H1 (cell line): ENCODE results near the gene TPBGL. TPM values are rescaled to one million over a fixed set of nuclear protein-coding genes. Genes with fewer than 3 reads are reported as not detected.

Source experiments
- CTCF ChIA-PET: fragments of 300-600 bp; sonication (Branson Sonifier 250); formaldehyde crosslinking; loops from one replicate; lab custom pipeline; 2021; ENCODE audit not compliant: partially characterized antibody; lab: Charles Lee
- POLR2A ChIA-PET: fragments of 300-600 bp; sonication (Branson Sonifier 250); formaldehyde crosslinking; loops from one replicate; lab custom pipeline; 2021; ENCODE audit warnings: inconsistent platforms; ENCODE audit not compliant: partially characterized antibody; lab: Charles Lee
- DNase-seq, 2 experiments: peaks; one replicate each; pipeline versions ENCODE4 v3.0.0 to v3.0.0-alpha.2; 2010 to 2022; ENCODE audit warnings: low spot score in 2 of 2, low read depth in 1 of 2, mixed read lengths in 1 of 2
- FAIRE-seq: peaks from 2 replicates; lab custom pipeline; 2011; peaks lifted over from hg19 to GRCh38; lab: Jason Lieb, UNC
- H2AFZ ChIP-seq: 2 replicates; pipeline ENCODE4 v1.8.1; 2012; ENCODE audit warnings: low read length, inconsistent platforms
- H2AK5ac ChIP-seq: 2 replicates; pipeline ENCODE4 v1.6.1; 2013; ENCODE audit warnings: low read depth, low read length
- H2BK120ac ChIP-seq: replicated peaks from 2 replicates; pipeline ENCODE3; 2013; ENCODE audit warnings: low read depth, low read length, inconsistent platforms
- H2BK12ac ChIP-seq: 2 replicates; pipeline ENCODE4 v1.6.1; 2013; ENCODE audit warnings: low read depth, low read length
- H2BK15ac ChIP-seq: 2 replicates; pipeline ENCODE4 v1.6.1; 2013; ENCODE audit warnings: low read length
- H2BK20ac ChIP-seq: 2 replicates; pipeline ENCODE4 v1.6.1; 2013; ENCODE audit warnings: low read length
- H2BK5ac ChIP-seq: 2 replicates; pipeline ENCODE4 v1.6.1; 2013; ENCODE audit warnings: low read depth, low read length
- H3K14ac ChIP-seq: 2 replicates; pipeline ENCODE4 v1.6.1; 2013; ENCODE audit warnings: inconsistent platforms; ENCODE audit not compliant: insufficient read length
- H3K18ac ChIP-seq: 2 replicates; pipeline ENCODE4 v1.6.1; 2013; ENCODE audit warnings: low read length; ENCODE audit errors: extremely low read depth
- H3K23ac ChIP-seq: 2 replicates; pipeline ENCODE4 v1.6.1; 2013; ENCODE audit warnings: inconsistent platforms; ENCODE audit not compliant: insufficient read length
- H3K23me2 ChIP-seq: 2 replicates; pipeline ENCODE4 v1.6.1; 2013; ENCODE audit warnings: low read depth, low read length
- H3K27ac ChIP-seq: 2 replicates; pipeline ENCODE4 v1.6.1; 2011; ENCODE audit warnings: low read depth, low read length, inconsistent platforms
- H3K27me3 ChIP-seq, 4 experiments: replicated peaks in 1 of 4; 1 replicate in 1 of 4; 2 replicates in 3 of 4; pipeline versions ENCODE4 v1.6.1 to v1.8.1; 2011 to 2013; ENCODE audit warnings: low read length in 3 of 4, mild to moderate bottlenecking in 3 of 4, inconsistent platforms in 2 of 4, mixed read lengths in 2 of 4, moderate library complexity in 1 of 4; ENCODE audit not compliant: control insufficient read depth in 3 of 4, insufficient read depth in 3 of 4; ENCODE audit errors: extremely low read depth in 1 of 4
- H3K36me3 ChIP-seq, 4 experiments: 2 replicates each; pipeline versions ENCODE4 v1.6.1 to v1.8.1; 2011 to 2013; ENCODE audit warnings: mild to moderate bottlenecking in 4 of 4, low read length in 3 of 4, moderate library complexity in 2 of 4, control low read depth in 1 of 4, inconsistent platforms in 1 of 4; ENCODE audit not compliant: insufficient read depth in 4 of 4, control insufficient read depth in 2 of 4
- H3K4ac ChIP-seq: replicated peaks from 2 replicates; pipeline ENCODE3; 2013; ENCODE audit warnings: low read length, low read depth, mixed read lengths, inconsistent platforms; ENCODE audit not compliant: insufficient read length
- H3K4me1 ChIP-seq, 4 experiments: replicated peaks in 1 of 4; 1 replicate in 1 of 4; 2 replicates in 3 of 4; pipeline versions ENCODE4 v1.6.1 to v1.8.1; 2011 to 2013; ENCODE audit warnings: low read length in 3 of 4, inconsistent platforms in 2 of 4, mixed read lengths in 1 of 4; ENCODE audit not compliant: insufficient read depth in 4 of 4, control insufficient read depth in 3 of 4
- H3K4me2 ChIP-seq, 2 experiments: 2 replicates each; pipeline versions ENCODE4 v1.6.1 to v1.8.1; 2011 to 2013; ENCODE audit warnings: low read depth in 2 of 2, low read length in 2 of 2, control low read depth in 1 of 2, inconsistent platforms in 1 of 2, mild to moderate bottlenecking in 1 of 2; ENCODE audit not compliant: insufficient read depth in 1 of 2
- H3K4me3 ChIP-seq, 4 experiments: fragments of 200-600, 300-600 bp in 1 of 4; sonication (generic), shearing (Covaris generic), sonication (Bioruptor Twin) in 1 of 4; 2 replicates each; pipeline versions ENCODE4 v1.5.1 to v1.8.1; 2011 to 2016; ENCODE audit warnings: low read length in 4 of 4, low read depth in 3 of 4, control low read depth in 2 of 4, inconsistent platforms in 2 of 4, mild to moderate bottlenecking in 2 of 4, mixed read lengths in 1 of 4, moderate library complexity in 1 of 4; ENCODE audit not compliant: insufficient read depth in 2 of 4; ENCODE audit errors: extremely low read depth in 1 of 4
- H3K56ac ChIP-seq: replicated peaks from 2 replicates; pipeline ENCODE3; 2013; ENCODE audit warnings: low read depth, mild to moderate bottlenecking, mixed read lengths, low read length, inconsistent platforms; ENCODE audit not compliant: insufficient read length
- H3K79me1 ChIP-seq: 2 replicates; pipeline ENCODE4 v1.6.1; 2013; ENCODE audit warnings: low read depth, low read length, control low read depth
- H3K79me2 ChIP-seq, 2 experiments: 2 replicates each; pipeline versions ENCODE4 v1.6.1 to v1.8.1; 2012 to 2013; ENCODE audit warnings: low read length in 2 of 2, mild to moderate bottlenecking in 2 of 2, inconsistent platforms in 1 of 2; ENCODE audit not compliant: insufficient read depth in 2 of 2, control insufficient read depth in 1 of 2
- H3K9ac ChIP-seq, 4 experiments: replicated peaks in 1 of 4; 1 replicate in 1 of 4; 2 replicates in 3 of 4; pipeline versions ENCODE4 v1.6.1 to v1.8.1; 2011 to 2013; ENCODE audit warnings: low read depth in 3 of 4, low read length in 3 of 4, control low read depth in 2 of 4, mild to moderate bottlenecking in 2 of 4, moderate library complexity in 2 of 4, inconsistent platforms in 1 of 4; ENCODE audit errors: extremely low read depth in 1 of 4
- H3K9me3 ChIP-seq, 2 experiments: 2 replicates each; pipeline versions ENCODE4 v1.6.1 to v1.8.1; 2012 to 2013; ENCODE audit warnings: mild to moderate bottlenecking in 2 of 2, moderate library complexity in 2 of 2, control low read depth in 1 of 2, inconsistent platforms in 1 of 2, low read depth in 1 of 2, low read length in 1 of 2, mixed read lengths in 1 of 2; ENCODE audit not compliant: insufficient read depth in 2 of 2
- H4K20me1 ChIP-seq, 2 experiments: replicated peaks in 1 of 2; 2 replicates each; pipeline versions ENCODE3 to v1.8.1; 2011 to 2013; ENCODE audit warnings: inconsistent platforms in 2 of 2, low read length in 2 of 2, mild to moderate bottlenecking in 1 of 2; ENCODE audit not compliant: insufficient read depth in 2 of 2, control insufficient read depth in 1 of 2
- H4K5ac ChIP-seq: 2 replicates; pipeline ENCODE4 v1.6.1; 2013; ENCODE audit warnings: low read length, low read depth, mixed read lengths, inconsistent platforms; ENCODE audit not compliant: insufficient read length
- H4K8ac ChIP-seq: 2 replicates; pipeline ENCODE4 v1.8.0; 2013; ENCODE audit warnings: mild to moderate bottlenecking, moderate library complexity, low read length, inconsistent platforms; ENCODE audit not compliant: insufficient read depth; ENCODE audit errors: extremely low read depth
- H4K91ac ChIP-seq: replicated peaks from 2 replicates; pipeline ENCODE3; 2013; ENCODE audit warnings: low read length, mixed read lengths, inconsistent platforms; ENCODE audit not compliant: insufficient read length
- CBX8 ChIP-seq: fragments of 300-800, 300-1000 bp; sonication (generic); IDR thresholded peaks from 2 replicates; pipeline ENCODE4 v1.7.1; 2016; ENCODE audit warnings: low read depth, low read length, borderline replicate concordance
- CTCF ChIP-seq, 3 experiments: IDR thresholded peaks; 1 replicate in 2 of 3; 2 replicates in 1 of 3; pipeline versions ENCODE4 v1.5.1 to v1.6.1; 2011; ENCODE audit warnings: low read length in 3 of 3, mild to moderate bottlenecking in 3 of 3, inconsistent platforms in 2 of 3, low read depth in 1 of 3, moderate library complexity in 1 of 3; ENCODE audit not compliant: insufficient read depth in 1 of 3; ENCODE audit errors: control extremely low read depth in 1 of 3
- KDM1A ChIP-seq: fragments of 200-600, 300-600 bp; sonication (generic); IDR thresholded peaks from 2 replicates; pipeline ENCODE4 v1.7.1; 2016; ENCODE audit warnings: mild to moderate bottlenecking, low read length, borderline replicate concordance
- KDM5A ChIP-seq: fragments of 200-600 bp; IDR thresholded peaks from 2 replicates; pipeline ENCODE4 v1.7.1; 2012; ENCODE audit warnings: mild to moderate bottlenecking, low read length, inconsistent platforms, mixed read lengths
- MAX ChIP-seq: IDR thresholded peaks from 2 replicates; pipeline ENCODE4 v1.6.1; 2012; ENCODE audit warnings: inconsistent platforms
- POLR2A ChIP-seq, 2 experiments: IDR thresholded peaks; 1 replicate in 1 of 2; 2 replicates in 1 of 2; pipeline ENCODE4 v1.6.1; 2011; ENCODE audit warnings: low read depth in 2 of 2, low read length in 2 of 2, mild to moderate bottlenecking in 2 of 2; ENCODE audit errors: control extremely low read depth in 1 of 2
- POLR2AphosphoS5 ChIP-seq: IDR thresholded peaks from 2 replicates; pipeline ENCODE4 v1.6.1; 2011; ENCODE audit warnings: low read depth, low read length
- RXRA ChIP-seq: IDR thresholded peaks from 2 replicates; pipeline ENCODE4 v1.6.1; 2011; ENCODE audit warnings: low read depth, mild to moderate bottlenecking, low read length, moderate library complexity; ENCODE audit not compliant: insufficient read depth
- SP4 ChIP-seq: IDR thresholded peaks from 2 replicates; pipeline ENCODE4 v1.6.1; 2012; ENCODE audit warnings: low read length, inconsistent platforms
- SUZ12 ChIP-seq: fragments of 200-600 bp; sonication (generic); IDR thresholded peaks from 2 replicates; pipeline ENCODE4 v1.6.1; 2012; ENCODE audit warnings: mild to moderate bottlenecking, inconsistent platforms, low read length, moderate library complexity, mixed read lengths
- YY1 ChIP-seq: IDR thresholded peaks from 2 replicates; pipeline ENCODE4 v1.6.1; 2011; ENCODE audit warnings: low read depth, mild to moderate bottlenecking, low read length
- ZNF274 ChIP-seq: IDR thresholded peaks from 2 replicates; pipeline ENCODE4 v1.7.0; 2012; ENCODE audit warnings: low read length, borderline replicate concordance; ENCODE audit errors: extremely low read depth
- WGBS, 2 experiments: shearing (Covaris generic) in 1 of 2; methylation state at CpG; one replicate each; pipeline versions ENCODE4 v1.1.6 to v1.1.7; 2013 to 2015; ENCODE audit warnings: low lambda C conversion rate in 2 of 2, mixed read lengths in 2 of 2, inconsistent platforms in 1 of 2, low coverage in 1 of 2, missing lambda C conversion rate in 1 of 2; ENCODE audit not compliant: insufficient replicate concordance in 2 of 2, insufficient coverage in 1 of 2, insufficient read length in 1 of 2; ENCODE audit errors: extremely low coverage in 1 of 2, missing lambda C conversion rate in 1 of 2; 5-methylcytosine and 5-hydroxymethylcytosine counted together
- polyA plus RNA-seq, 7 experiments: library from polyadenylated mRNA; depleted of rRNA in 3 of 7; stranded (reverse) in 5 of 7; unstranded in 2 of 7; fragments of >200 nt in 5 of 7; fragments of 200-250 nt in 2 of 7; gene quantifications; 1 replicate in 5 of 7; 2 replicates in 1 of 7; 4 replicates in 1 of 7; pipeline versions ENCODE4 v1.2.1 to v1.2.3, GENCODE V29; 2011 to 2013; ENCODE audit warnings: missing spikeins in 2 of 7, mixed read lengths in 2 of 7
- total RNA-seq: library from RNA; stranded (reverse); fragmentation: NEBNext Ultra II Directional; extraction: Animal tissue kit (Norgen Biotek cat#: 25700); gene quantifications from 2 replicates; pipeline ENCODE4 v1.2.1, GENCODE V29; 2021

The TPBGL gene
- total and polyA plus RNA-seq, 2 of the 8 experiments (the other 6 are each of a cell fraction or from before 2014, with no cell fraction given): 0.26 to 0.37 TPM

- Histone ChIP-seq H4K8ac (no peak overlapping the region), H3K23me2 (no peaks in the 10 kb centered on the region), H3K4me3 (no peak overlapping the region), H2BK120ac (no peak overlapping the region), H4K91ac (no peak overlapping the region), H3K27me3 (no peaks in the 10 kb centered on the region), H2AFZ (no peak overlapping the region), H3K18ac (no peak overlapping the region), H3K23ac (no peak overlapping the region), H2BK20ac (no peak overlapping the region), H3K27ac (no peak overlapping the region), H3K14ac (no peak overlapping the region), H3K79me1 (no peaks in the 10 kb centered on the region), H2AK5ac (0 out of 2 replicates have a peak overlapping the region, but pooled peaks have one; percentile 26), H3K4ac (peak overlapping the region; percentile 25), H3K9me3 (no peaks in the 10 kb centered on the region), H2BK5ac (0 out of 2 replicates have a peak overlapping the region, but pooled peaks have one; percentile 40), H3K56ac (no peak overlapping the region), H3K36me3 (no peaks in the 10 kb centered on the region), H4K5ac (no peak overlapping the region), H2BK15ac (no peak overlapping the region), H4K20me1 (no peaks in the 10 kb centered on the region), H3K79me2 (no peaks in the 10 kb centered on the region), H3K9ac (no peak overlapping the region), H3K4me1 (0 out of 7 replicates have a peak, but pooled peaks cover 0 to 2% (median 0%) of the 10 kb centered on the region in 4 experiments), H3K4me2 (no peak overlapping the region; a peak in 1 of 4 replicates), H2BK12ac (0 out of 2 replicates have a peak overlapping the region, but pooled peaks have one; percentile 12)
- no peak for FAIRE-seq
- DNase-seq: no peak
- ChIA-PET CTCF (interaction anchor here (0.6 to 45.7 kb wide), 13 partner anchors 11 to 1109 kb away, joined by 3 to 825 read pairs (median 39); partner anchors contain the start of genes SLCO2B1 and TPBGL), POLR2A (interaction anchor here (1.8 kb wide), 1 partner anchor 11 kb away, joined by 8 read pairs; no protein-coding TSS in a partner anchor)
- 85% methylated on average over 3 of the region's 3 CpGs; no CpG with 5 or more reads in 1 of the 2 experiments for WGBS, 2 experiments
- TF ChIP-seq KDM5A: no peak
- no peak for TF ChIP-seq MAX
- no peak for TF ChIP-seq ZNF274
- TF ChIP-seq KDM1A: no peak
- TF ChIP-seq POLR2A (IDR thresholded peaks at IDR 0.05; ENCODE audit: control extremely low read depth in 1 of 2, low read depth in 2 of 2, low read length in 2 of 2): no peak
- TF ChIP-seq CBX8: no peak
- no peak for TF ChIP-seq SUZ12
- no peak for TF ChIP-seq YY1
- TF ChIP-seq SP4: no peak
- TF ChIP-seq CTCF (IDR thresholded peaks at IDR 0.05; ENCODE audit: control extremely low read depth in 1 of 3, insufficient read depth in 1 of 3, low read depth in 1 of 3, low read length in 3 of 3): no peak
- TF ChIP-seq RXRA: no peak
- no peak for TF ChIP-seq POLR2AphosphoS5
Measured at GRCh38 chr11:75201771-75202170, 38.8 kb upstream of the TPBGL start.
